RWPE2 (cell line): Measurements from ENCODE around the gene TAAR9.

Experiments
- ATAC-seq: fragments of 200-7000 bp; cut with Tn5 transposase; 3 replicates; pipeline ENCODE4 v1.9.1; 2021; ENCODE audit warnings: low read depth
- DNase-seq: peaks from one replicate; pipeline ENCODE4 v3.0.0-alpha.2; 2020; ENCODE audit warnings: low spot score
- H3K27ac ChIP-seq: fragments of 450-650 bp; 2 replicates; pipeline ENCODE4 v1.5.1; 2017; ENCODE audit warnings: mild to moderate bottlenecking; ENCODE audit not compliant: poor library complexity, severe bottlenecking
- H3K27me3 ChIP-seq: fragments of 250-450 bp; sonication (Bioruptor Pico); 2 replicates; pipeline ENCODE4 v1.5.1; 2021; ENCODE audit warnings: mild to moderate bottlenecking, moderate library complexity; ENCODE audit not compliant: insufficient read depth, poor library complexity, severe bottlenecking
- H3K36me3 ChIP-seq: fragments of 250-450 bp; sonication (Bioruptor Pico); 2 replicates; pipeline ENCODE4 v1.5.1; 2020; ENCODE audit warnings: low read depth, mild to moderate bottlenecking, moderate library complexity
- H3K4me1 ChIP-seq: fragments of 250-450 bp; sonication (Bioruptor Pico); 2 replicates; pipeline ENCODE4 v1.5.1; 2021; ENCODE audit warnings: mild to moderate bottlenecking, moderate library complexity; ENCODE audit not compliant: insufficient read depth, poor library complexity, severe bottlenecking
- H3K4me3 ChIP-seq: fragments of 250-450 bp; sonication (Bioruptor Pico); 2 replicates; pipeline ENCODE4 v1.5.1; 2021; ENCODE audit warnings: mild to moderate bottlenecking, moderate library complexity; ENCODE audit not compliant: severe bottlenecking
- H3K9me3 ChIP-seq: fragments of 250-450 bp; sonication (Bioruptor Pico); 2 replicates; pipeline ENCODE4 v1.5.1; 2021; ENCODE audit warnings: mild to moderate bottlenecking, moderate library complexity; ENCODE audit not compliant: severe bottlenecking
- TF ChIP-seq, protein P1 (sequence below): fragments of 450-650 bp; IDR thresholded peaks from one replicate; pipeline ENCODE4 v1.5.1; 2017; ENCODE audit warnings: mild to moderate bottlenecking, moderate library complexity; ENCODE audit not compliant: poor library complexity, severe bottlenecking

The TAAR9 gene

DNA sequence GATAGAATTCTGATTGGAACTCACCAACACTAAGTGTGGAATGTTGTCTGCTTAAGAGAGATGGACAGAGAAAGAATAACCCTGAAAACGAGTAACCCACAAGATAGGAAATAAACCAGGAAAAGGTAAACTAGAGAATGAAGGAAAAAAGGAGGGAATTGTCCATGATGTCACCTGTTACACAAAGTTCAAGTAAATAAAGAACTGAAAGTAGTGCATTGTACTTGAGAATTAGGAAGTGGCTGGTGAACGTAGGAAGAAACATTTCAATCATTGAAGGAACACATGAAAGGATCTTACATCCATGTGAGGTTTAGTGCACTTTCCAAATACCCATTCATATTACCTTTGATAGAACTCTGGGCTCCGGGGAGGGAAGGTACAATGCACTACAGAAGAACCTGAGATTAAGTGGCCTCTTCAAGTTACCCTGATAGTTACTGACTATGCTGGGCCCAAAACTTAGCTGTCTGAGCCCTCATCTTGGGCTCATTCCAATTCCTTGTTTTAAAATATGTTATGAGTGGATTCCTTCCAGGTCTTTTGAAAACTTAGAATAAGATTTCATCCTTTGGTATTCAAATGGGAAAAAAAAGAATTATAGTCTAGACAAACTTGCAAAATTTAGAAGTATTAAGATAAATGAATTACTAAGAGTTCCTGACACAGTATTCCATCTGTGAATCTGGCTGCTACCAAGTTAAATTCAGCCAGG is 24.1 kb upstream of the TAAR9 start:
- Histone ChIP-seq H3K27me3 (no peaks in the 10 kb centered on the region), H3K4me3 (no peak overlapping the region), H3K27ac (peak overlapping the region; percentile 27), H3K4me1 (peaks cover 16% of the 10 kb centered on the region), H3K36me3 (no peaks in the 10 kb centered on the region), H3K9me3 (peaks cover 4% of the 10 kb centered on the region)
- no peak for ATAC-seq
- TF ChIP-seq, protein P1, sequence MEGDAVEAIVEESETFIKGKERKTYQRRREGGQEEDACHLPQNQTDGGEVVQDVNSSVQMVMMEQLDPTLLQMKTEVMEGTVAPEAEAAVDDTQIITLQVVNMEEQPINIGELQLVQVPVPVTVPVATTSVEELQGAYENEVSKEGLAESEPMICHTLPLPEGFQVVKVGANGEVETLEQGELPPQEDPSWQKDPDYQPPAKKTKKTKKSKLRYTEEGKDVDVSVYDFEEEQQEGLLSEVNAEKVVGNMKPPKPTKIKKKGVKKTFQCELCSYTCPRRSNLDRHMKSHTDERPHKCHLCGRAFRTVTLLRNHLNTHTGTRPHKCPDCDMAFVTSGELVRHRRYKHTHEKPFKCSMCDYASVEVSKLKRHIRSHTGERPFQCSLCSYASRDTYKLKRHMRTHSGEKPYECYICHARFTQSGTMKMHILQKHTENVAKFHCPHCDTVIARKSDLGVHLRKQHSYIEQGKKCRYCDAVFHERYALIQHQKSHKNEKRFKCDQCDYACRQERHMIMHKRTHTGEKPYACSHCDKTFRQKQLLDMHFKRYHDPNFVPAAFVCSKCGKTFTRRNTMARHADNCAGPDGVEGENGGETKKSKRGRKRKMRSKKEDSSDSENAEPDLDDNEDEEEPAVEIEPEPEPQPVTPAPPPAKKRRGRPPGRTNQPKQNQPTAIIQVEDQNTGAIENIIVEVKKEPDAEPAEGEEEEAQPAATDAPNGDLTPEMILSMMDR = no peak
- DNase-seq = no peak

DNA sequence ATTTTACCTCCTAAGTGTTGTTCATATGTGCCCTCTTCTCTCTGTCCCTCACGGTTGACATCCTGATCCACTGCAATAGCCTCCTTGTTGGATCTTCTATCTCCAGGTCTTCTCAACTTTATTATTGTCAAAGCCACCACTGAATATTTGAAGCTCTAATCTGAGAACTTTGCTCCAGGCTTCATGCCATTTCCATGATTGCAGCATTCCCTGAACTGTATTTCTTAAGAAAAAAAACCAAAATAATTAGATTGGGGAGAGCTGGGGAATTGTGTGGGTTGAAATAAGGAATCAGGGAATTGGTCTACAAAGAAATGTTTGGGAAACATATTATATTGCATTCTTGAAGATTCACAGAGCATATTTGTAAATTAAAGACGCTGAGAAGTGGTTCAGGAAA is 22.7 kb upstream of the TAAR9 start:
- DNase-seq = no peak
- H3K27me3 ChIP-seq = no peaks in the 10 kb centered on the region
- no peaks in the 10 kb centered on the region for H3K36me3 ChIP-seq
- peaks cover 14% of the 10 kb centered on the region for H3K4me1 ChIP-seq
- peaks cover 4% of the 10 kb centered on the region for H3K9me3 ChIP-seq
- no peak for ATAC-seq
- H3K4me3 ChIP-seq = no peak overlapping the region
- no peak overlapping the region for H3K27ac ChIP-seq
- TF ChIP-seq, protein P1 = no peak

- peak overlapping the region; percentile 39 for H3K27ac ChIP-seq
- H3K9me3 ChIP-seq = no peaks in the 10 kb centered on the region
- peaks cover 14% of the 10 kb centered on the region for H3K4me1 ChIP-seq
- TF ChIP-seq, protein P1 = no peak
- peak; percentile 64 for ATAC-seq
- H3K36me3 ChIP-seq = no peaks in the 10 kb centered on the region
- DNase-seq = no peak
- H3K27me3 ChIP-seq = no peaks in the 10 kb centered on the region
- no peak overlapping the region for H3K4me3 ChIP-seq
Measured at GRCh38 chr6:132520953-132521352, 17.1 kb upstream of the TAAR9 start.

- ATAC-seq = no peak
- TF ChIP-seq, protein P1 = no peak
- Histone ChIP-seq H3K36me3 (no peaks in the 10 kb centered on the region), H3K9me3 (no peaks in the 10 kb centered on the region), H3K27ac (no peak overlapping the region), H3K27me3 (no peaks in the 10 kb centered on the region), H3K4me3 (no peak overlapping the region), H3K4me1 (peaks cover 20% of the 10 kb centered on the region)
- DNase-seq = no peak
Measured at GRCh38 chr6:132524646-132525045, 13.4 kb upstream of the TAAR9 start.

DNA sequence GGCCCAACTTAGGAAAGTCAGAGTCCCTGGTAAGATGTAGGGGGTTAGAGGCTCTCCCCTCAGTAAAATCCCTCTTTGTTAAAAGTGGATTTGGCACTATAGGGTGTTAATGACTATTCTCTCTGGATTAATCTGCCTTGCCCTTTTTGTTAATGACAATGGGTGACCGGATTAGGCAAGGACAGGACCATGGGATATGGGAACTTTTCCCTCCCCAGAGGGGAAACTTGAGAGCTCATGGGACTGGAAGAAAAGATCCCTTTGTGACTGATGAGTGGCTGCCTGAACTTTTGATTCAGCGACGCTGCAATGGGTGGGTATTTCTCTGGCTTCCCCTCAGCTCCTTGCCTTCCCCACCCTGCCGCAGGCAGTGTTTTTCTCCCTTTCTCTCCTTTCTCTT is 12.2 kb upstream of the TAAR9 start:
- no peak overlapping the region for H3K27ac ChIP-seq
- H3K36me3 ChIP-seq = no peaks in the 10 kb centered on the region
- TF ChIP-seq, protein P1 = no peak
- H3K4me1 ChIP-seq = peaks cover 16% of the 10 kb centered on the region
- DNase-seq (no peak), ATAC-seq (no peak)
- H3K4me3 ChIP-seq = no peak overlapping the region
- H3K9me3 ChIP-seq = no peaks in the 10 kb centered on the region
- no peaks in the 10 kb centered on the region for H3K27me3 ChIP-seq
